Loucy (cell line): ENCODE data around the gene KDM6B.

Experiments used
- H2AFZ ChIP-seq: fragments of 200-600 bp; sonication (generic); 2 replicates; pipeline ENCODE4 v1.6.0; 2016; ENCODE audit warnings: antibody characterized with exemption, mild to moderate bottlenecking, low read length, moderate library complexity
- H3F3A ChIP-seq: fragments of 200-600 bp; 2 replicates; pipeline ENCODE4 v1.6.0; 2016; ENCODE audit warnings: antibody characterized with exemption, low read depth, mild to moderate bottlenecking
- H3K27me3 ChIP-seq: fragments of 200-600 bp; sonication (generic); 2 replicates; pipeline ENCODE4 v1.6.1; 2014; ENCODE audit warnings: low read length, mild to moderate bottlenecking; ENCODE audit not compliant: insufficient read depth, poor library complexity, severe bottlenecking
- H3K36me3 ChIP-seq: fragments of 200-600 bp; sonication (generic); 2 replicates; pipeline ENCODE4 v1.6.1; 2016; ENCODE audit warnings: low read length; ENCODE audit not compliant: insufficient read depth
- H3K4me1 ChIP-seq: fragments of 200-600 bp; sonication (generic); 2 replicates; pipeline ENCODE4 v1.5.1; 2014; ENCODE audit warnings: low read length, mild to moderate bottlenecking; ENCODE audit not compliant: insufficient read depth, poor library complexity, severe bottlenecking
- H3K4me2 ChIP-seq: fragments of 200-600 bp; sonication (generic); 2 replicates; pipeline ENCODE4 v1.6.0; 2014; ENCODE audit warnings: antibody characterized with exemption, low read length, low read depth, mild to moderate bottlenecking; ENCODE audit not compliant: poor library complexity, severe bottlenecking
- H3K4me3 ChIP-seq: fragments of 200-600 bp; sonication (generic); 2 replicates; pipeline ENCODE4 v1.5.1; 2014; ENCODE audit warnings: low read length, mild to moderate bottlenecking, mixed read lengths; ENCODE audit not compliant: poor library complexity, severe bottlenecking
- H3K79me2 ChIP-seq: fragments of 200-600 bp; sonication (generic); 2 replicates; pipeline ENCODE4 v1.6.1; 2014; ENCODE audit warnings: low read length; ENCODE audit not compliant: insufficient read depth
- H3K9ac ChIP-seq: fragments of 200-600 bp; sonication (generic); 2 replicates; pipeline ENCODE4 v1.6.0; 2014; ENCODE audit warnings: mild to moderate bottlenecking, low read depth, low read length, moderate library complexity; ENCODE audit not compliant: poor library complexity, severe bottlenecking
- H3K9me2 ChIP-seq: fragments of 200-600 bp; sonication (generic); replicated peaks from 2 replicates; pipeline ENCODE4 v1.6.1; 2016; ENCODE audit warnings: low read depth, low read length, mixed read lengths
- H3K9me3 ChIP-seq: fragments of 200-600 bp; sonication (generic); 2 replicates; pipeline ENCODE4 v1.6.1; 2014; ENCODE audit warnings: mild to moderate bottlenecking, antibody characterized with exemption, low read length, low read depth; ENCODE audit not compliant: insufficient read depth
- H4K20me1 ChIP-seq: fragments of 200-600 bp; sonication (generic); 2 replicates; pipeline ENCODE4 v1.6.0; 2014; ENCODE audit warnings: antibody characterized with exemption, low read length, mild to moderate bottlenecking; ENCODE audit not compliant: insufficient read depth, poor library complexity, severe bottlenecking
- EZH2phosphoT487 ChIP-seq: fragments of 200-600 bp; IDR thresholded peaks from 2 replicates; pipeline ENCODE4 v1.6.1; 2018; ENCODE audit warnings: antibody characterized with exemption, mild to moderate bottlenecking, moderate library complexity, borderline replicate concordance
- TF ChIP-seq, protein P1 (sequence below): fragments of 200-600 bp; sonication (generic); conservative IDR thresholded peaks from 2 replicates; pipeline ENCODE4 v1.5.1; 2014; ENCODE audit warnings: mild to moderate bottlenecking, antibody characterized with exemption, low read length

KDM6B gene

GRCh38 chr17:7851438-7852261 is 17.6 kb downstream of the KDM6B start:
- Histone ChIP-seq H3K4me1 (peaks cover 6% of the 10 kb centered on the region), H3F3A (no peaks in the 10 kb centered on the region), H3K9ac (no peak overlapping the region), H4K20me1 (peaks cover 21% of the 10 kb centered on the region), H3K9me3 (no peaks in the 10 kb centered on the region), H3K4me3 (no peak overlapping the region), H3K36me3 (peaks cover 58% of the 10 kb centered on the region; the same call in 1 of the 2 replicates), H3K9me2 (no peaks in the 10 kb centered on the region), H3K79me2 (no peaks in the 10 kb centered on the region), H3K4me2 (no peak overlapping the region), H2AFZ (no peak overlapping the region), H3K27me3 (no peaks in the 10 kb centered on the region)
- TF ChIP-seq, protein P1, sequence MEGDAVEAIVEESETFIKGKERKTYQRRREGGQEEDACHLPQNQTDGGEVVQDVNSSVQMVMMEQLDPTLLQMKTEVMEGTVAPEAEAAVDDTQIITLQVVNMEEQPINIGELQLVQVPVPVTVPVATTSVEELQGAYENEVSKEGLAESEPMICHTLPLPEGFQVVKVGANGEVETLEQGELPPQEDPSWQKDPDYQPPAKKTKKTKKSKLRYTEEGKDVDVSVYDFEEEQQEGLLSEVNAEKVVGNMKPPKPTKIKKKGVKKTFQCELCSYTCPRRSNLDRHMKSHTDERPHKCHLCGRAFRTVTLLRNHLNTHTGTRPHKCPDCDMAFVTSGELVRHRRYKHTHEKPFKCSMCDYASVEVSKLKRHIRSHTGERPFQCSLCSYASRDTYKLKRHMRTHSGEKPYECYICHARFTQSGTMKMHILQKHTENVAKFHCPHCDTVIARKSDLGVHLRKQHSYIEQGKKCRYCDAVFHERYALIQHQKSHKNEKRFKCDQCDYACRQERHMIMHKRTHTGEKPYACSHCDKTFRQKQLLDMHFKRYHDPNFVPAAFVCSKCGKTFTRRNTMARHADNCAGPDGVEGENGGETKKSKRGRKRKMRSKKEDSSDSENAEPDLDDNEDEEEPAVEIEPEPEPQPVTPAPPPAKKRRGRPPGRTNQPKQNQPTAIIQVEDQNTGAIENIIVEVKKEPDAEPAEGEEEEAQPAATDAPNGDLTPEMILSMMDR = peak; percentile 79
- no peak for TF ChIP-seq EZH2phosphoT487

GRCh38 chr17:7852262-7852670 is 18.2 kb downstream of the KDM6B start:
- Histone ChIP-seq H3K9me2 (no peaks in the 10 kb centered on the region), H3K79me2 (no peaks in the 10 kb centered on the region), H4K20me1 (peaks cover 21% of the 10 kb centered on the region), H3K9me3 (no peaks in the 10 kb centered on the region), H2AFZ (no peak overlapping the region), H3K9ac (no peak overlapping the region), H3K36me3 (peaks cover 53% of the 10 kb centered on the region; the same call in 1 of the 2 replicates), H3K4me2 (no peak overlapping the region), H3F3A (no peaks in the 10 kb centered on the region), H3K4me3 (no peak overlapping the region), H3K27me3 (no peaks in the 10 kb centered on the region), H3K4me1 (peaks cover 9% of the 10 kb centered on the region)
- TF ChIP-seq, protein P1 = no peak
- TF ChIP-seq EZH2phosphoT487 = no peak

DNA sequence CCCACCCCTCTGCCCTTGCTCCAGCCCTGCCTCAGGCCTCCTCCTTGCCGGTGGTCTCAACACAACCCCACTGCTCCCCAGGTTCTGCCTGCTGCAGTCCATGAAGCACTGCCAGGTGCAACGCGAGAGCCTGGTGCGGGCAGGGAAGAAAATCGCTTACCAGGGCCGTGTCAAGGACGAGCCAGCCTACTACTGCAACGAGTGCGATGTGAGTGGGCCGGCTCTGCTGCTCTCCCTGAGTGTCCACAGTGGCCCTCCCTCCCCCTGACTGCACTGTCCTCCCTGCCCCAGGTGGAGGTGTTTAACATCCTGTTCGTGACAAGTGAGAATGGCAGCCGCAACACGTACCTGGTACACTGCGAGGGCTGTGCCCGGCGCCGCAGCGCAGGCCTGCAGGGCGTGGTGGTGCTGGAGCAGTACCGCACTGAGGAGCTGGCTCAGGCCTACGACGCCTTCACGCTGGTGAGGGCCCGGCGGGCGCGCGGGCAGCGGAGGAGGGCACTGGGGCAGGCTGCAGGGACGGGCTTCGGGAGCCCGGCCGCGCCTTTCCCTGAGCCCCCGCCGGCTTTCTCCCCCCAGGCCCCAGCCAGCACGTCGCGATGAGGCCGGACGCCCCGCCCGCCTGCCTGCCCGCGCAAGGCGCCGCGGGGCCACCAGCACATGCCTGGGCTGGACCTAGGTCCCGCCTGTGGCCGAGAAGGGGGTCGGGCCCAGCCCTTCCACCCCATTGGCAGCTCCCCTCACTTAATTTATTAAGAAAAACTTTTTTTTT is 19.1 kb downstream of the KDM6B start:
- no peaks in the 10 kb centered on the region for H3K27me3 ChIP-seq
- peaks cover 15% of the 10 kb centered on the region for H3K4me1 ChIP-seq
- H3K9me2 ChIP-seq = no peaks in the 10 kb centered on the region
- H3K4me3 ChIP-seq = no peak overlapping the region
- H3F3A ChIP-seq = no peaks in the 10 kb centered on the region
- no peaks in the 10 kb centered on the region for H3K9me3 ChIP-seq
- peaks cover 47% of the 10 kb centered on the region; the same call in 1 of the 2 replicates for H3K36me3 ChIP-seq
- no peak overlapping the region for H2AFZ ChIP-seq
- no peak overlapping the region for H3K9ac ChIP-seq
- H3K4me2 ChIP-seq = no peak overlapping the region
- TF ChIP-seq EZH2phosphoT487 = no peak
- H3K79me2 ChIP-seq = 0 out of 2 replicates have a peak, but pooled peaks cover 1% of the 10 kb centered on the region
- H4K20me1 ChIP-seq = peaks cover 18% of the 10 kb centered on the region
